ENCODE measurements around the gene C1QTNF12. TPM values are rescaled to one million over a fixed set of nuclear protein-coding genes. Genes with fewer than 3 reads are reported as not detected.

Gene C1QTNF12
- polyA plus RNA-seq, 3 donors = 1.1 TPM; not detected in 2

DNA sequence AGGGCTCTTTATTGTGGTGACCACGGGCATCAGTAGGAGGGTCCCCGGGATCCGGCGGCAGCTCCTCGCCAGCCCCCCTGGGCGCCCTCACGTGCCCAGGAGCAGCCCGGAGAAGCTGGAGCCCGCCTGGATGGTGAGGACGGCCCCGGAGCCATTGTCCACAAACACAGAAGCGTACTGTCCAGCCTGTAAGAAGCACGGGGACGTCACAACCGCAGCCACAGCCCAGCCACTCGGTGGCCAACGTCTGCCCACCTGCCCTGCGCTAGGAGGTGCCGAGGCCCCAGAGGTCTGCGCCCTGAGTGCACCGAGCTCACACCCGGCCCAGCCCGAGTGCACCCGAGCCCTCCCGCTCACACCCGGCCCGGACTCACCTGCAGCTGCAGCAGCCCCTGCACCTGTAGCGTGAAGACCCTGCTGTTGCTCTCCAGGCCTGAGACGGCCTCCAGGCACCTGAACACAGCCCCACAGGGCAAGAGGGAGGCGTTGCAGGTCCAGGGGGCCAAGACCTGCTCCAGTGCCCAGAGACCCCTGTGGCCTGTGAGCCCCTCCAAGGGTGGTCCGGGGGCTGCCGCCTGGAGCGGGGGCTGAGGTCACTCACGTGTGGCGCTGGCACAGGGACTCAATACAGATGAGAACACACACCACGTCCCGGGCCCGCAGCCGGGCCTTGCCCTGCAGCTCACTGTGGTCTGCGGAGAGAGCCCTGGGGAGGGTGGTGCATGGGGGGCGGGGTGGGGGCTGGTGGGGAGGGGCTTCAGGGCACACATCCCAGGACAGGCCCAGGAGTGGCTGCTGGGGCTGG lies 3.9 kb downstream of the C1QTNF12 start:
- H2AFZ ChIP-seq (ENCODE audit: insufficient read depth, low read depth, low read length, poor library complexity, severe bottlenecking) = no peak overlapping the region
- no peaks in the 10 kb centered on the region for H3K36me3 ChIP-seq (replicated peaks in 1 of 2; ENCODE audit: control insufficient read depth in 1 of 2, insufficient read depth in 2 of 2, low read length in 2 of 2)
- no peaks in the 10 kb centered on the region for H3K79me2 ChIP-seq (ENCODE audit: insufficient read depth, low read length)
- 95% methylated on average over 35 of the region's 41 CpGs for WGBS (ENCODE audit: insufficient coverage)
- Mint-ChIP-seq H3K4me1 (no peaks in the 10 kb centered on the region), H3K36me3 (no peaks in the 10 kb centered on the region), H3K27me3 (ENCODE audit: low read depth in 3 of 3) (peaks cover 11 to 49% (median 16%) of the 10 kb centered on the region in 3 donors), H3K4me3 (no peak overlapping the region), H3K27ac (no peak overlapping the region), H3K9me3 (peaks cover 0 to 2% (median 0%) of the 10 kb centered on the region in 7 donors)
- peaks cover 3% of the 10 kb centered on the region for H4K20me1 ChIP-seq (ENCODE audit: insufficient read depth, low read length)
- TF ChIP-seq, protein P1, sequence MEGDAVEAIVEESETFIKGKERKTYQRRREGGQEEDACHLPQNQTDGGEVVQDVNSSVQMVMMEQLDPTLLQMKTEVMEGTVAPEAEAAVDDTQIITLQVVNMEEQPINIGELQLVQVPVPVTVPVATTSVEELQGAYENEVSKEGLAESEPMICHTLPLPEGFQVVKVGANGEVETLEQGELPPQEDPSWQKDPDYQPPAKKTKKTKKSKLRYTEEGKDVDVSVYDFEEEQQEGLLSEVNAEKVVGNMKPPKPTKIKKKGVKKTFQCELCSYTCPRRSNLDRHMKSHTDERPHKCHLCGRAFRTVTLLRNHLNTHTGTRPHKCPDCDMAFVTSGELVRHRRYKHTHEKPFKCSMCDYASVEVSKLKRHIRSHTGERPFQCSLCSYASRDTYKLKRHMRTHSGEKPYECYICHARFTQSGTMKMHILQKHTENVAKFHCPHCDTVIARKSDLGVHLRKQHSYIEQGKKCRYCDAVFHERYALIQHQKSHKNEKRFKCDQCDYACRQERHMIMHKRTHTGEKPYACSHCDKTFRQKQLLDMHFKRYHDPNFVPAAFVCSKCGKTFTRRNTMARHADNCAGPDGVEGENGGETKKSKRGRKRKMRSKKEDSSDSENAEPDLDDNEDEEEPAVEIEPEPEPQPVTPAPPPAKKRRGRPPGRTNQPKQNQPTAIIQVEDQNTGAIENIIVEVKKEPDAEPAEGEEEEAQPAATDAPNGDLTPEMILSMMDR (IDR thresholded peaks at IDR 0.05) = no peak
- no peaks in the 10 kb centered on the region for H3K9me3 ChIP-seq (replicated peaks in 1 of 2; ENCODE audit: control insufficient read depth in 1 of 2, insufficient read depth in 1 of 2, low read length in 2 of 2)
- H3K4me2 ChIP-seq (replicated peaks; ENCODE audit: extremely low read depth, low read length, poor library complexity, severe bottlenecking) = no peak overlapping the region
- H3K27ac ChIP-seq (ENCODE audit: low read depth in 1 of 2, low read length in 2 of 2) = no peak overlapping the region
- H3K4me3 ChIP-seq (replicated peaks in 1 of 3; ENCODE audit: low read depth in 2 of 3, low read length in 3 of 3) = no peak overlapping the region
- intact Hi-C loops (cut with micrococcal nuclease) = no loop called here
- no peak overlapping the region for H3K9ac ChIP-seq (ENCODE audit: insufficient read depth, low read length, poor library complexity, severe bottlenecking)
- peaks cover 0 to 22% of the 10 kb centered on the region in 2 donors for H3K27me3 ChIP-seq (ENCODE audit: control insufficient read depth in 2 of 2, insufficient read depth in 2 of 2, low read length in 2 of 2)
- no peaks in the 10 kb centered on the region for H3K4me1 ChIP-seq (ENCODE audit: control insufficient read depth in 1 of 2, insufficient read depth in 2 of 2, low read length in 2 of 2)
- no peak for DNase-seq

DNA sequence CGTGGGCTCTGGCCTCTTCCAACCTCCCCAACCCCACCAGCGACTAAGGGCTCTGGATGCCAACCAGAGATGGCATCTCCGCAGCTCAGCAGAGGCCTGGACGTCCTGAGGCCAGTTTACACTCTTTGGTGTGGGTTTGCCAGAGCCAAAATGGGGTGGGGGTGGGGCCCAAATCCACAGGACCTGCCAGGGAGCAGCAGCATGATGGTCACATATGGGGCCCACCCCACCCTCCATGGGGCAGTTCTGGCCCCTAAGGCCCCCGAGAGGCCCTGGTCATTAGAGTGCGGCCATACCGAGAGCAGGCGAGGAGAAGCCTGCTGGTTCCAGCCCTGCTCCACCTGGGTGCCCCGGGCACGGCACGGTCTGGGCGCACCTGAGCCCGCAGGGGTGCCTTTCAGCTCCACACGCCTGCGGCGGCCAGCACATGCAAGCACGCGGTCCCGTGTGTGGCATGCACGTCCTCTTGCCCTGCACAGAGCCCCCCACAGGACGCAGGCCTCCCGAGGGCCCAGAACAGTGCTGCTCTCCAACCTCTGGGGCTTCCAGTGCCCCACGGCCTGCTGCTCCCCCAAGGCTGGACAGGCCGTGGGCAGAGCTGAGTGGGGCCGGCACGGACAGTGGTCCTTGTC lies 4.8 kb downstream of the C1QTNF12 start:
- H3K27ac Mint-ChIP-seq = no peak overlapping the region
- H3K9ac ChIP-seq (ENCODE audit: insufficient read depth, low read length, poor library complexity, severe bottlenecking) = no peak overlapping the region

More for the DNA sequence above, 4.8 kb downstream of the C1QTNF12 start:
- H3K4me1 ChIP-seq (ENCODE audit: control insufficient read depth in 1 of 2, insufficient read depth in 2 of 2, low read length in 2 of 2) = no peaks in the 10 kb centered on the region
- peaks cover 0 to 15% of the 10 kb centered on the region in 2 donors for H3K27me3 ChIP-seq (ENCODE audit: control insufficient read depth in 2 of 2, insufficient read depth in 2 of 2, low read length in 2 of 2)
- H3K27ac ChIP-seq (ENCODE audit: low read depth in 1 of 2, low read length in 2 of 2) = no peak overlapping the region
- no peak overlapping the region for H2AFZ ChIP-seq (ENCODE audit: insufficient read depth, low read depth, low read length, poor library complexity, severe bottlenecking)
- no peaks in the 10 kb centered on the region for H4K20me1 ChIP-seq (ENCODE audit: insufficient read depth, low read length)
- no peaks in the 10 kb centered on the region for H3K36me3 Mint-ChIP-seq
- H3K4me3 Mint-ChIP-seq = no peak overlapping the region
- H3K4me1 Mint-ChIP-seq = no peaks in the 10 kb centered on the region
- no peak overlapping the region for H3K4me2 ChIP-seq (replicated peaks; ENCODE audit: extremely low read depth, low read length, poor library complexity, severe bottlenecking)
- no peaks in the 10 kb centered on the region for H3K9me3 ChIP-seq (replicated peaks in 1 of 2; ENCODE audit: control insufficient read depth in 1 of 2, insufficient read depth in 1 of 2, low read length in 2 of 2)
- DNase-seq = no peak
- intact Hi-C loops (cut with micrococcal nuclease) = no loop called here
- peaks cover 0 to 2% (median 0%) of the 10 kb centered on the region in 7 donors for H3K9me3 Mint-ChIP-seq
- TF ChIP-seq, protein P1 (IDR thresholded peaks at IDR 0.05) = no peak
- H3K36me3 ChIP-seq (replicated peaks in 1 of 2; ENCODE audit: control insufficient read depth in 1 of 2, insufficient read depth in 2 of 2, low read length in 2 of 2) = no peaks in the 10 kb centered on the region
- H3K27me3 Mint-ChIP-seq (ENCODE audit: low read depth in 3 of 3) = peaks cover 4 to 49% (median 8%) of the 10 kb centered on the region in 3 donors
- no peaks in the 10 kb centered on the region for H3K79me2 ChIP-seq (ENCODE audit: insufficient read depth, low read length)
- 92% methylated on average over 23 of the region's 26 CpGs for WGBS (ENCODE audit: insufficient coverage)
- no peak overlapping the region for H3K4me3 ChIP-seq (replicated peaks in 1 of 3; ENCODE audit: low read depth in 2 of 3, low read length in 3 of 3)
